HL-60 (cell line): ENCODE results near the gene ADAM30.
"Not testable (repeated sequence)": the region's sequence is repeated elsewhere in the genome, so short reads cannot be mapped to it uniquely, and the experiment has no call there.

ENCODE experiments used
- POLR2AphosphoS5 ChIP-seq: IDR thresholded peaks from 2 replicates; pipeline ENCODE4 v1.6.1; 2012; ENCODE audit warnings: low read depth
- SPI1 ChIP-seq: IDR thresholded peaks from 2 replicates; pipeline ENCODE4 v1.6.1; 2012; ENCODE audit warnings: low read depth, mild to moderate bottlenecking, borderline replicate concordance
- TF ChIP-seq, protein P1 (sequence below): IDR thresholded peaks from one replicate; pipeline ENCODE4 v1.5.1; 2011; ENCODE audit warnings: low read length, control low read depth, inconsistent platforms; ENCODE audit not compliant: insufficient read depth

DNA sequence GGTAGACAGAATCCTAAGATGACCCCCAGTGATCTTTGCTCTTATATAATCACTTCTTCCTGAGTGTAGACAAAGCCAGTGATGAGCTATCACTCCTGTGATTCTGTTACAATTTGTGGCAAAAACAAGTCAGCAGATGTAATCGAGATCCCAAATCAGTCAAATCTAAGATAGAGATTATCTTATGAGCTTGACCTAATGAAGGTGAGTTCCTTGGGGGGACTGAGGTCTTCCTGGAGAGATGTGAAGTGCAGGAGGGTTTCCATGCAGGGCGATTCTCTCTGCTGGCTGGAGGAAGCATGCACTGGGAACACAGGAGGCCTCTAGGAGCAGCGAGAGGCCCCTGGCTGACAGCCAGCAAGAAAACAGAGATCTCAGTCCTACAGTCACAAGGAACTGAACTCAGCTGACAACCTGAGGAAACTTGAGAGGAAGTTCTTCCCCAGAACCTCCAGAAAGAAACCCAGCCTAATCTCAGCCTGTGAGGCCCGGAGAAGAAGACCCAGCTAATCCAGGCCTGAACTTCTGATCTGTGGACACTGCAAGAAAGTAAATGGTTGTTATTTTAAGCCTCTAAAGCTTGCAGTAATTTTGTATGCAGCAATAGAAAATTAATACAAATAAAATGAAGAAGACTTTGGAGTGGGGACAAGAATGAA is 37.6 kb downstream of the ADAM30 start:
- TF ChIP-seq, protein P1, sequence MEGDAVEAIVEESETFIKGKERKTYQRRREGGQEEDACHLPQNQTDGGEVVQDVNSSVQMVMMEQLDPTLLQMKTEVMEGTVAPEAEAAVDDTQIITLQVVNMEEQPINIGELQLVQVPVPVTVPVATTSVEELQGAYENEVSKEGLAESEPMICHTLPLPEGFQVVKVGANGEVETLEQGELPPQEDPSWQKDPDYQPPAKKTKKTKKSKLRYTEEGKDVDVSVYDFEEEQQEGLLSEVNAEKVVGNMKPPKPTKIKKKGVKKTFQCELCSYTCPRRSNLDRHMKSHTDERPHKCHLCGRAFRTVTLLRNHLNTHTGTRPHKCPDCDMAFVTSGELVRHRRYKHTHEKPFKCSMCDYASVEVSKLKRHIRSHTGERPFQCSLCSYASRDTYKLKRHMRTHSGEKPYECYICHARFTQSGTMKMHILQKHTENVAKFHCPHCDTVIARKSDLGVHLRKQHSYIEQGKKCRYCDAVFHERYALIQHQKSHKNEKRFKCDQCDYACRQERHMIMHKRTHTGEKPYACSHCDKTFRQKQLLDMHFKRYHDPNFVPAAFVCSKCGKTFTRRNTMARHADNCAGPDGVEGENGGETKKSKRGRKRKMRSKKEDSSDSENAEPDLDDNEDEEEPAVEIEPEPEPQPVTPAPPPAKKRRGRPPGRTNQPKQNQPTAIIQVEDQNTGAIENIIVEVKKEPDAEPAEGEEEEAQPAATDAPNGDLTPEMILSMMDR: not testable (repeated sequence)
- not testable (repeated sequence) for TF ChIP-seq SPI1, POLR2AphosphoS5
